Hematopoietic multipotent progenitor cell treated with erythropoietin and hydrocortisone succinate and interleukin-3 and kit ligand, for 8 days (in vitro differentiated cells): Measurements from ENCODE around the gene NADSYN1.

Experiments used
- DNase-seq: peaks from one replicate; pipeline ENCODE4 v3.0.0-alpha.2; 2015

Gene NADSYN1

GRCh38 chr11:71451596-71452198 is 1.3 kb upstream of the NADSYN1 start:
- DNase-seq: peak; percentile 23

DNA sequence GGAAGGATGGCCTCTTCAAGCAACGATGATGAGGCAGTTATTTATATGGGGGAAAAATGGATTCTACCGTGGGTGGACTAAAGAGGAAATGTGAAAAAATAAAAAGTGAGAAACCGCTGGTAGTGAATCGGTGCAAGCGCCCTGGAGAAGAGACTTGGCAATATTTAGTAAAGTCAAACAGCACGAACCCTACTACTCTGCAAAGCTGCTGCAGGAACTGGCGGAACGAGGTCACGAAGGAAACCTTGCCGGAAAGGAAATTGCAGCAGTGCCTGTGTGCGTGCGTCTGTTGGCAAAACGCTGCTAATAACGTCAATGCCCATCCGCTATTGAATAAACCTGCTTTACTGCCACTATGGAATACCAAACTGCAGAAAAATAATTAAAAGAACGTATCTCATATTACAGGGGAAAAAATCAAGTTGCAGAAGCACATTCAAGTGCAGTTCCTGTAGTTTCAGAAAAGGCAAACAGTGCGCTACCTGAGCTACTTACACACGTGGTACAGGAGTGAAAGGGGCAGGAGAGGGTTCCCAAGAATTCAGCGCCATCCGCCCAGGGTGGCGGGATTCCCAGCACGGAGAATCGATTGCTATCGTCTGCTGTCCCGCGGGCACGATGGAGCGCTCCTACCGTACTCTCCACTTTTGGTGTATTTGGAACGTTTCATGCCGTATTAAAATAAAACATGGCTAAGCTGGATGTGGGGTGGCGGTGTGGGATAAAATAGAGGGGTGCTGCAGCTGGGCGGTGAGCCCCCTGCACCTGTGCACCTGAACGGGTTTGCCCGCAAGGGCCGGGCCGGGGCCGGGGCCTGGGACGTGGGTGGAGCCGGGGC is 585 bp upstream of the NADSYN1 start:
- DNase-seq: peak; percentile 48

DNA sequence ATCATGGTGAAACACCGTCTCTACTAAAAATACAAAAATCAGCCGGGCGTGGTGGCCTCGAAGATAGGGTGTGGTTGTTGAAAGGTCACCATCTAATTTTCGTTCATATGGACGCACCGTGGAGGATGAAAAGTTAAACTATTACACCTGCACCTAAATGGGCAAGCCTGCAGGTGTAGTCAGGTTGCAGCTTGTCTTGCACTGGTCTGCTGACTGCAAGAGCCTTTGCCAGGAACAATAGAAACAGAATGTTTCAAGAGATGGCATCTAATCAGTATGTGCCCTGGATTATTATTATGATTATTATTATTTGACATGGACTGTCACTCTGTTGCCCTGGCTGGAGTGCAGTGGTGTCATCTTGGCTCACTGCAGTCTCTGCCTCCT is 908 bp downstream of the NADSYN1 start:
- no peak for DNase-seq

- DNase-seq: no peak
Observed at GRCh38 chr11:71454470-71455113, 1.6 kb downstream of the NADSYN1 start.

DNA sequence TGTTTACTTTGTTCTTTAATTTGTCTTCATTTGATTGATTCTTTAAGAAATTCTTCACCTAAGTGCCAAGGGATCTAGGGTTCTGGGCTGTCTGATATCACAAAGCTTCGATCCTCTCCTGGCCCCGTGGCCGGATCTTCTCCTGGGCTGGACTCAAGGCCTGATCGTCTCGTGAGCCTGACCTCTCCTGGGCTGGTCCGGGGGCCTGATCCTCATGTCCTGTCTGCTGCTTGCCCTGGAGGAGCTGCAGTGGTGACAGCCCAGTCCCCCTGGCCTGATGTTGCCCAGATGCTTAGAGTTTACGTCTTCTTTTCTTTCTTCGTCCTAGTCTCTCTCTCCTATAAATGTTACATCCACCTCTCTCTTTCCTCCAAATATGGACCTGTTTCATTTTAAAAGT is 3.3 kb downstream of the NADSYN1 start:
- no peak for DNase-seq

- DNase-seq: no peak
Observed at GRCh38 chr11:71456831-71457230, 3.8 kb downstream of the NADSYN1 start.

DNA sequence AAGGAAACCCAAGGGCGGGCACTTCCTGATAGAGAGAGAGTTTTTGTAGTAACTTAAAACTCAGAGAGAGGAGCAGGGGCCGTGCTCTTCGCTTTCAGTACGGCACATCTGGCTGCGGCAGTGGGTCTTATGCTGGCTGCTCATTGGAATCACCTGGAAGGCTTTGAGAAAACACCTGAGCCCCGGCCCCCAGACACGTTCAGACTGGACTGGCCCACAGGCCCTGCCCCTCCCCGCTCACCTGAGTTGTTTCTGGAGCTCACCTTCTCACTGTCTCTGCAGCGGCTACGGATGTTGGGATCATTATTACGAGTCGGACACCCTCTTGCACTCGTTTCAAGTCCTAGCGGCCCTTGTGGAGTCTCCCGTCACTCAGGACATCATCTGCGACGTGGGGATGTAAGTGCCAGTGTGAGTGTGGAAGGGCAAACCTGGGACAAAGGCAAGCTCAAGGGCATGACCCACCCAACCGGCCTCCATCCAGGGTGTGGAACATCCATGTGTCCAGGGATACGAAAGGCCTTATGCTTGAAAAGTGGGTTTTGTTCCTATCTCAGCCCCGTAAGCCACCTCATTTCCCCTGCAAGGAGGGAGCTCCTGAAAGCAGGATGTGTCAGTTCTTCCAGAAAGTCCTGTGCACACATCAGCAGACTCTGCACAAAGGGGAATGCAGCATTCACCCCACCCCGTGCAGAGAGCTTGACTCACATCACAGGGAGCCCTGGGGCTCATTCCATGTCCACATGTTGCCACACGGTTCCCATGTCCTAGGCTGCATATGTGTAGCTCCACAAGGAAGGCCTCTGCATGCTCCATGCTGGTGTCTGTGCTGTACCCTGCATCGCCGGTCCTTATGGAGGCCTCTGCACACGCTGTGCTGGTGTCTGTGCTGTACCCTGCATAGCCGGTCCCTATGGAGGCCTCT is 5.4 kb downstream of the NADSYN1 start:
- no peak for DNase-seq

DNA sequence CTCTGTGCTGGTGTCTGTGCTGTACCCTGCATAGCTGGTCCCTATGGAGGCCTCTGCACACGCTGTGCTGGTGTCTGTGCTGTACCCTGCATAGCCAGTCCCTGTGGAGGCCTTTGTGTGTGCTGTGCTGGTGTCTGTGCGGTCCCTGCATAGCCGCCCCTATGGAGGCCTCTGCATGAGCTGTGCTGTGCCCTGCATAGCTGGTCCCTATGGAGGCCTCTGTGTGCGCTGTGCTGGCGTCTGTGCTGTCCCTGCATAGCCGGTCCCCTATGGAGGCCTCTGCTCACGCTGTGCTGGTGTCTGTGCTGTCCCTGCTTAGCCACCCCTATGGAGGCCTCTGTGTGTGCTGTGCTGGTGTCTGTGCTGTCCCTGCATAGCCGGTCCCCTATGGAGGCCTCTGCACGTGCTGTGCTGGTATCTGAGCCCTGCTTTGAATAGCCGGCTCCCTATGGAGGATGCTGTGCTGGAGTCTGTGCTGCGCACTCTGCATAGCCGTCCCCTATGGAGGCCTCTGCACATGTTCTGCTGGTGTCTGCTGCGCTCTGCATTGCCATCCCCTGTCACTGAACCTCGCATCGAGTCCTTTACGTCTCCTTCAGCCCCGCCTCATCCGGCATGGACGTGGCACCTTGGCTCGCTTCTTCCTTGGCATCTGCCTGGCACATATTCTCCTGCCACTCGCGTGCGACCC is 6.2 kb downstream of the NADSYN1 start:
- no peak for DNase-seq

GRCh38 chr11:71459767-71460320 is 6.8 kb downstream of the NADSYN1 start:
- no peak for DNase-seq

DNA sequence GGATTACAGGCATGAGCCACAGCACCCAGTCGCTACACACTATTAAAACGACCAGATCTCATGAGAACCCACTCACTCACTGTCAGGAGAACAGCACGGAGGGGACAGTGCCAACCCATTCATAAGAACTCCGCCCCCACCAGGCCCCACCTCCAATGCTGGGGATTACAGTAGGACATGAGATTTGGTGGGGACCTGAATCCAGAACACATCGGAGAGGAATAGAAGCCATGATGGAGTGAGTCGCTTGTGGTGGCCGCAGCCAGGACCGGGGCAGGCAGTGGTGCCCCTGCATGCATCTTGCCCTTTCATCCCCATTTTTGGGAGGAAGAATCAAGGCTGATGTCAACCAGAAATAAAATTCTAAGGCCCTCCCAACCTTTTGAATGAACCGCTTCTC is 8.7 kb downstream of the NADSYN1 start:
- no peak for DNase-seq

GRCh38 chr11:71462726-71463125 is 9.7 kb downstream of the NADSYN1 start:
- DNase-seq: no peak

- no peak for DNase-seq
Observed at GRCh38 chr11:71463331-71464211, 10.6 kb downstream of the NADSYN1 start.

GRCh38 chr11:71465054-71465453 is 12.1 kb downstream of the NADSYN1 start:
- DNase-seq: no peak

- no peak for DNase-seq
Observed at GRCh38 chr11:71466358-71466757, 13.4 kb downstream of the NADSYN1 start.

- no peak for DNase-seq
Observed at GRCh38 chr11:71467164-71467563, 14.2 kb downstream of the NADSYN1 start.

DNA sequence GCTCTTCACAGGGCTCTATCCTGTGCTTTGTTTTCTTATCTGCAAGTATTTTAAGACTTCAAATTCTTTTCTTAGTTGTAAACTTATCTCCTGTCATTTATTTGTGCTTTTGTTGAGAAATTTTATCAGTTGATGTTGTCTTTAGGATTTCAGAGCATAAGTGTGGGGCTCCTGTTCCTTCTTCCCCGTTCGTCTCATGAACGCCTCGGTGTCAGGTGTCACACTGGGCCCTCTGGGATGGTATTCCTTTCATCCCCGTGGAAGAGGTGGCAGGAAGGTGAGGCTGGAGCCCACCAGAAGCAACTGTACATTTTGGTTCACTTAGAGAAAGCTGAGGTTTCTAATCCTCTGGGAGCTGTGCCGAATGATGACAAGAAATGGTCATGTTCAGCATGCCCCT is 17.9 kb downstream of the NADSYN1 start:
- no peak for DNase-seq

- DNase-seq: no peak
Observed at GRCh38 chr11:71472357-71472885, 19.4 kb downstream of the NADSYN1 start.

GRCh38 chr11:71472941-71473792 is 20.2 kb downstream of the NADSYN1 start:
- no peak for DNase-seq

DNA sequence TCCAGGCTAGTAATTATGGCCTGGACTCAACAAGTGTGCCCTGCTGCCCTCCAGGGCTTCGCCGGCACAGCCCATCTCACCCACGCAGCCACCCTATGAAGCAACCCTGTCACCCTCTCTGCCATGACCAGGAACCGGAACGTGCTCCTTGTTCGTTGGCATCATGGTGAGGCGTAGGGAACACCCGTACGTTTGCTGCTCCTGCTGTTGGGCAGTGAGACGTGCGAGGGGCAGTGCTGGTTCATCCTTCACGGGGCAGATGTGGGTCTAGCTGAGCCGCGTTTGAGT is 20.7 kb downstream of the NADSYN1 start:
- DNase-seq: no peak
